Measurements from ENCODE around the gene MARCHF10. TPM values are rescaled to one million over a fixed set of nuclear protein-coding genes. Genes with fewer than 3 reads are reported as not detected.

Gene MARCHF10
- total RNA-seq, 1 experiment from 2014 or later = 0.39 TPM

DNA sequence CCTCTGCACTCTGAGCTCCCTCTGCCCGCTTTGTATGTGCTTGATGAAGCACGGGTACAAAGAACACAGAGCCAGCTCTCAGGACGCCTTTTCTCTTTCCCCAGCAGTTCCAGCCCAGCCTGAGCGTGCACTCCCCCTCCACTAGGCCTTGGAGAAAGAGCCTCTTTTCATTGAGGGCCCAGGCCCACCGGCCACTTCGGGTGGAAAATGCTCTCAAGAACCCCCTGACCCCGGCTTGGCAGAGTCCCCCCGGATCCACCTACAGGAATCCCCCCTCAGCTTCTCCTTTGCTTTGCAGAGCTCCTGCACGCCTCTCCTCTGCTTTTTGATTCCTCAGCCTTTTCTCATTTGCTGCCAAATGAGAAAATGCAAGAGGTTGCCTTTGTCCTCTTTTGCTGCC lies 150.4 kb downstream of the MARCHF10 start:
- POLR2A ChIA-PET = no interaction called here
- peaks cover 17% of the 10 kb centered on the region for H3K4me1 ChIP-seq (ENCODE audit: control insufficient read depth, insufficient read depth, low read length)
- no TSS peak for BruUV-seq (replicated peaks)

DNA sequence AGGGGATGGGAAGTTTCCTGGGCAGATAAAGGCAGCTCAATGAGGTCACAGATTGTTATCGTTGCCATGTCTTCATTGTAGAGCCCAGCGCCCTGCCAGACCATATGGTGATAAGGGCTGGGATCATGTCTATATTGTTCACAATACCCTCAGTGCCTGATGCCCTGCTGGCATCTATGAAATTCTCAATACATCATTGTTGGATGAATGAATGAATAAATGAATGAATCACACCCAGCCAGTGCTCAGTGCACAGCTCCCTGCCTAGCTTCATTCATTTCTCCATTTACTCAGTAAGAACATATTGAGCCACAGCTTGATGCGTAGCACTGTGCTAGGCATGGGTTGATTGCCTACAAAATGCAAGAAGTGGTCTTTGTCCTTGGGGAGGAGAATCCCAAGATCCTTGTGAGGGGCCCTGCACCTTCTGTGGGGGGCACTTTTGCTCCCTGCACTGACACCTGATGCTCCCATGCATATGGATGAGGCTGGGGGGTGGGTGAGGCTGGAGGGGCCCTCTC lies 150.9 kb downstream of the MARCHF10 start:
- no TSS peak for BruUV-seq (replicated peaks)
- in situ Hi-C loops (cut with HindIII; ENCODE audit: low pct_unique_long_range_greater_than_20kb, low sequenced_read_pairs) = no loop called here
- no peak overlapping the region for H3K27ac ChIP-seq (ENCODE audit: low read length)
- H3K4me3 ChIP-seq (ENCODE audit: low read depth in 2 of 2, low read length in 2 of 2) = no peak overlapping the region
- intact Hi-C loops (cut with micrococcal nuclease; ENCODE audit: unreplicated experiment) = no loop called here
- POLR2A ChIA-PET = no interaction called here
- DNase-seq (ENCODE audit: low read depth, low spot score) = no peak
- ATAC-seq = no peak
- no peaks in the 10 kb centered on the region for H3K9me3 ChIP-seq (ENCODE audit: control insufficient read depth, insufficient read depth, low read depth, low read length)
- CTCF ChIA-PET = no interaction called here
- H3K36me3 ChIP-seq (ENCODE audit: control insufficient read depth, insufficient read depth, low read length) = no peaks in the 10 kb centered on the region
- TF ChIP-seq, protein P1, sequence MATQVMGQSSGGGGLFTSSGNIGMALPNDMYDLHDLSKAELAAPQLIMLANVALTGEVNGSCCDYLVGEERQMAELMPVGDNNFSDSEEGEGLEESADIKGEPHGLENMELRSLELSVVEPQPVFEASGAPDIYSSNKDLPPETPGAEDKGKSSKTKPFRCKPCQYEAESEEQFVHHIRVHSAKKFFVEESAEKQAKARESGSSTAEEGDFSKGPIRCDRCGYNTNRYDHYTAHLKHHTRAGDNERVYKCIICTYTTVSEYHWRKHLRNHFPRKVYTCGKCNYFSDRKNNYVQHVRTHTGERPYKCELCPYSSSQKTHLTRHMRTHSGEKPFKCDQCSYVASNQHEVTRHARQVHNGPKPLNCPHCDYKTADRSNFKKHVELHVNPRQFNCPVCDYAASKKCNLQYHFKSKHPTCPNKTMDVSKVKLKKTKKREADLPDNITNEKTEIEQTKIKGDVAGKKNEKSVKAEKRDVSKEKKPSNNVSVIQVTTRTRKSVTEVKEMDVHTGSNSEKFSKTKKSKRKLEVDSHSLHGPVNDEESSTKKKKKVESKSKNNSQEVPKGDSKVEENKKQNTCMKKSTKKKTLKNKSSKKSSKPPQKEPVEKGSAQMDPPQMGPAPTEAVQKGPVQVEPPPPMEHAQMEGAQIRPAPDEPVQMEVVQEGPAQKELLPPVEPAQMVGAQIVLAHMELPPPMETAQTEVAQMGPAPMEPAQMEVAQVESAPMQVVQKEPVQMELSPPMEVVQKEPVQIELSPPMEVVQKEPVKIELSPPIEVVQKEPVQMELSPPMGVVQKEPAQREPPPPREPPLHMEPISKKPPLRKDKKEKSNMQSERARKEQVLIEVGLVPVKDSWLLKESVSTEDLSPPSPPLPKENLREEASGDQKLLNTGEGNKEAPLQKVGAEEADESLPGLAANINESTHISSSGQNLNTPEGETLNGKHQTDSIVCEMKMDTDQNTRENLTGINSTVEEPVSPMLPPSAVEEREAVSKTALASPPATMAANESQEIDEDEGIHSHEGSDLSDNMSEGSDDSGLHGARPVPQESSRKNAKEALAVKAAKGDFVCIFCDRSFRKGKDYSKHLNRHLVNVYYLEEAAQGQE (IDR thresholded peaks at IDR 0.05; ENCODE audit: insufficient read depth in 1 of 2, low read depth in 2 of 2, low read length in 1 of 2) = no peak
- TF ChIP-seq SIN3A (IDR thresholded peaks at IDR 0.05; ENCODE audit: borderline replicate concordance, insufficient read depth, low read depth, low read length) = no peak
- TF ChIP-seq TCF7L2 (IDR thresholded peaks at IDR 0.05; ENCODE audit: low read depth, low read length) = no peak
- TF ChIP-seq POLR2AphosphoS5 (IDR thresholded peaks at IDR 0.05; ENCODE audit: low read depth, low read length) = no peak
- TF ChIP-seq, protein P2, sequence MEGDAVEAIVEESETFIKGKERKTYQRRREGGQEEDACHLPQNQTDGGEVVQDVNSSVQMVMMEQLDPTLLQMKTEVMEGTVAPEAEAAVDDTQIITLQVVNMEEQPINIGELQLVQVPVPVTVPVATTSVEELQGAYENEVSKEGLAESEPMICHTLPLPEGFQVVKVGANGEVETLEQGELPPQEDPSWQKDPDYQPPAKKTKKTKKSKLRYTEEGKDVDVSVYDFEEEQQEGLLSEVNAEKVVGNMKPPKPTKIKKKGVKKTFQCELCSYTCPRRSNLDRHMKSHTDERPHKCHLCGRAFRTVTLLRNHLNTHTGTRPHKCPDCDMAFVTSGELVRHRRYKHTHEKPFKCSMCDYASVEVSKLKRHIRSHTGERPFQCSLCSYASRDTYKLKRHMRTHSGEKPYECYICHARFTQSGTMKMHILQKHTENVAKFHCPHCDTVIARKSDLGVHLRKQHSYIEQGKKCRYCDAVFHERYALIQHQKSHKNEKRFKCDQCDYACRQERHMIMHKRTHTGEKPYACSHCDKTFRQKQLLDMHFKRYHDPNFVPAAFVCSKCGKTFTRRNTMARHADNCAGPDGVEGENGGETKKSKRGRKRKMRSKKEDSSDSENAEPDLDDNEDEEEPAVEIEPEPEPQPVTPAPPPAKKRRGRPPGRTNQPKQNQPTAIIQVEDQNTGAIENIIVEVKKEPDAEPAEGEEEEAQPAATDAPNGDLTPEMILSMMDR (IDR thresholded peaks at IDR 0.05) = no peak
- H3K4me1 ChIP-seq (ENCODE audit: control insufficient read depth, insufficient read depth, low read length) = peaks cover 17% of the 10 kb centered on the region
- no peaks in the 10 kb centered on the region for H3K27me3 ChIP-seq (ENCODE audit: control insufficient read depth, insufficient read depth, low read length)

More for the DNA sequence above, 150.4 kb downstream of the MARCHF10 start:
- no peak for ATAC-seq
- Histone ChIP-seq H3K27ac (ENCODE audit: low read length) (no peak overlapping the region), H3K27me3 (ENCODE audit: control insufficient read depth, insufficient read depth, low read length) (no peaks in the 10 kb centered on the region), H3K9me3 (ENCODE audit: control insufficient read depth, insufficient read depth, low read depth, low read length) (no peaks in the 10 kb centered on the region), H3K36me3 (ENCODE audit: control insufficient read depth, insufficient read depth, low read length) (no peaks in the 10 kb centered on the region), H3K4me3 (ENCODE audit: low read depth in 2 of 2, low read length in 2 of 2) (no peak overlapping the region)
- CTCF ChIA-PET = no interaction called here
- intact Hi-C loops (cut with micrococcal nuclease; ENCODE audit: unreplicated experiment) = no loop called here
- no peak for DNase-seq (ENCODE audit: low read depth, low spot score)
- TF ChIP-seq, protein P2 (IDR thresholded peaks at IDR 0.05) = no peak
- TF ChIP-seq POLR2AphosphoS5 (IDR thresholded peaks at IDR 0.05; ENCODE audit: low read depth, low read length) (no peak), TCF7L2 (IDR thresholded peaks at IDR 0.05; ENCODE audit: low read depth, low read length) (no peak), SIN3A (IDR thresholded peaks at IDR 0.05; ENCODE audit: borderline replicate concordance, insufficient read depth, low read depth, low read length) (no peak)
- TF ChIP-seq, protein P1 (IDR thresholded peaks at IDR 0.05; ENCODE audit: insufficient read depth in 1 of 2, low read depth in 2 of 2, low read length in 1 of 2) = no peak
- in situ Hi-C loops (cut with HindIII; ENCODE audit: low pct_unique_long_range_greater_than_20kb, low sequenced_read_pairs) = no loop called here

Measured in Panc1 (cell line).